DMS153 treated with DMSO at 0.1 percent for 48 hours (cell line): ENCODE data around the gene GRIK4.
"Not testable (repeated sequence)": the region's sequence is repeated elsewhere in the genome, so short reads cannot be mapped to it uniquely, and the experiment has no call there.

Experiments
- DNase-seq: peaks from one replicate; lab custom pipeline; 2025; ENCODE audit not compliant: unreplicated experiment; lab: John Stamatoyannopoulos, UW

GRIK4 gene

GRCh38 chr11:120599816-120600420, 88.4 kb downstream of the GRIK4 start:
- DNase-seq: no peak

GRCh38 chr11:120601536-120601935, 90.0 kb downstream of the GRIK4 start:
- DNase-seq: no peak

GRCh38 chr11:120603071-120603470, 91.5 kb downstream of the GRIK4 start:
- DNase-seq: no peak

GRCh38 chr11:120605469-120605868, 93.9 kb downstream of the GRIK4 start:
- no peak for DNase-seq

GRCh38 chr11:120606211-120607010, 94.9 kb downstream of the GRIK4 start:
- no peak for DNase-seq

GRCh38 chr11:120608061-120608460, 96.5 kb downstream of the GRIK4 start:
- DNase-seq: no peak

- no peak for DNase-seq
Measured at GRCh38 chr11:120608760-120609211, 97.2 kb downstream of the GRIK4 start.

GRCh38 chr11:120610111-120610510, 98.6 kb downstream of the GRIK4 start:
- DNase-seq: no peak

GRCh38 chr11:120611581-120611980, 100.0 kb downstream of the GRIK4 start:
- no peak for DNase-seq

- no peak for DNase-seq
Measured at GRCh38 chr11:120612513-120613263, 101.1 kb downstream of the GRIK4 start.

- DNase-seq: no peak
Measured at GRCh38 chr11:120613264-120614226, 102.0 kb downstream of the GRIK4 start.

GRCh38 chr11:120615391-120615790, 103.8 kb downstream of the GRIK4 start:
- no peak for DNase-seq

- no peak for DNase-seq
Measured at GRCh38 chr11:120618399-120618798, 106.9 kb downstream of the GRIK4 start.

- no peak for DNase-seq
Measured at GRCh38 chr11:120622189-120622875, 110.8 kb downstream of the GRIK4 start.

- not testable (repeated sequence) for DNase-seq
Measured at GRCh38 chr11:120624992-120625391, 113.4 kb downstream of the GRIK4 start.

- DNase-seq: no peak
Measured at GRCh38 chr11:120625565-120625964, 114.0 kb downstream of the GRIK4 start.

GRCh38 chr11:120626791-120627190, 115.2 kb downstream of the GRIK4 start:
- no peak for DNase-seq

GRCh38 chr11:120627327-120628163, 116.0 kb downstream of the GRIK4 start:
- no peak for DNase-seq

GRCh38 chr11:120629407-120630080, 118.0 kb downstream of the GRIK4 start:
- DNase-seq: no peak
